Left ventricle myocardium inferior (tissue), 1 donor: ENCODE measurements around the gene FBXO2. TPM values are rescaled to one million over a fixed set of nuclear protein-coding genes. Genes with fewer than 3 reads are reported as not detected.

Experiments
- DNase-seq: peaks from one replicate; pipeline ENCODE4 v3.0.0-alpha.2; 2020
- H3K27ac ChIP-seq: fragments of 200-600 bp; replicated peaks from 2 replicates; pipeline ENCODE4 v1.8.0; 2021
- H3K27me3 ChIP-seq: fragments of 200-600 bp; 2 replicates; pipeline ENCODE4 v1.8.0; 2021; ENCODE audit warnings: low read depth
- H3K36me3 ChIP-seq: fragments of 200-600 bp; 2 replicates; pipeline ENCODE4 v1.8.0; 2021
- H3K4me1 ChIP-seq: fragments of 200-600 bp; 2 replicates; pipeline ENCODE4 v1.8.0; 2021
- H3K4me3 ChIP-seq: fragments of 200-600 bp; 2 replicates; pipeline ENCODE4 v1.8.0; 2021; ENCODE audit warnings: mild to moderate bottlenecking, moderate library complexity
- H3K9me3 ChIP-seq: fragments of 200-600 bp; replicated peaks from 2 replicates; pipeline ENCODE4 v1.8.0; 2021
- CTCF ChIP-seq: fragments of 200-600 bp; IDR thresholded peaks from 2 replicates; pipeline ENCODE4 v1.8.0; 2021; ENCODE audit warnings: antibody characterized with exemption, mild to moderate bottlenecking, borderline replicate concordance
- intact Hi-C: fragments of 100-400 bp; cut with micrococcal nuclease; formaldehyde crosslinking; loops from one replicate; pipeline ENCODE4 v1.11.0; 2022
- total RNA-seq: library from RNA; stranded (reverse); fragmentation: NEBNext Ultra II Directional; extraction: Animal tissue kit (Norgen Biotek cat#: 25700); gene quantifications from one replicate; pipeline ENCODE4 v1.2.1, GENCODE V29; 2021
- donor health status: DM: no; HTN: yes; CAD: no; lungs with severe emphysema.

Gene FBXO2
- total RNA-seq, 1 donor from 2014 or later: 1.9 TPM

GRCh38 chr1:11638121-11638520 is 16.1 kb downstream of the FBXO2 start:
- DNase-seq: no peak
- Histone ChIP-seq H3K27me3 (peaks cover 80% of the 10 kb centered on the region), H3K4me1 (peaks cover 14% of the 10 kb centered on the region), H3K4me3 (no peak overlapping the region), H3K9me3 (no peaks in the 10 kb centered on the region), H3K27ac (no peak overlapping the region), H3K36me3 (no peaks in the 10 kb centered on the region)
- intact Hi-C loops: no loop called here
- no peak for TF ChIP-seq CTCF

GRCh38 chr1:11634365-11635192 is 19.6 kb downstream of the FBXO2 start:
- DNase-seq: no peak
- TF ChIP-seq CTCF: no peak
- Histone ChIP-seq H3K4me3 (no peak overlapping the region), H3K27ac (no peak overlapping the region), H3K4me1 (no peaks in the 10 kb centered on the region), H3K27me3 (peaks cover 88% of the 10 kb centered on the region), H3K9me3 (no peaks in the 10 kb centered on the region), H3K36me3 (no peaks in the 10 kb centered on the region)
- intact Hi-C loops: no loop called here

DNA sequence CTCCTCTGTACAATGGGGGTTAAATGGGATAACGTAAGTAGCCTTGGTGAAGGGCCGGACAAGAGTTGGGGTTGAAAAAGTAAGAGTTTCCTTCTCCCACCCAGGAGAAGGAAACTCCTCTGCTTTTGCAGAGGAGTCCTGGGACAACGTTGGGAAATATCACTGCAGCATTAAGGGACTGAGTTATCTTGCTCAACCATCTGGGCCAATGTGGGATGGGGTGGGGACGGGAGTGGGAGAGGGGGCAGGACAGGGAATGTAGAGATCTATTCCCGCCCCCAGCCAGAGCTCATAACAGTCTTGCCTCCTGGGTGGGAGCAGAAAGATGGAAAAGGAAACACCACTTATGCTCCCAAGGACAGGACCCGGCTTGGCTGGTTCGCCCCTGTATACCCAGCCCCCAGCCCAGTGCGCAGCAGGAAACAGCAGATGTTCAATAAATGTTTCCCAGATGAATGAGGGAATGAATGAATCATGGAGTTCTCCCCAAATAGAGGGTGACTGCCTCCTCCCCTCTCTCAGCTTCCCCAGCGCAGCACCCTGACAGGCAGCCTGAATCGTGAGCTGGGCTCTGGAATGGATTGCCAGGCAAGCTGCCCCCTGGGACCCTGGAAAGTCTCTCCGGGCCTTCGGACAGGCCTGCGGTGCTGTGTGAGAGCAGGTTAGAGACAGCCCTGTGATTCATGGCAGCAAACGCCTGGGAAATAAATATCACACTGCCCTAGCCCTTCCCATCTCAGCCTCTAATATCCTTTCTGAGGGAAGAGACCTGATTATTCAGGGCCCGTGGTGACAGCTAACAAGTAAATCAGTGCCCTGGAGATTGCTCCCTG is 24.8 kb downstream of the FBXO2 start:
- no peak for DNase-seq
- no peaks in the 10 kb centered on the region for H3K36me3 ChIP-seq
- no peak for TF ChIP-seq CTCF
- intact Hi-C loops: no loop called here
- H3K27ac ChIP-seq: no peak overlapping the region
- no peak overlapping the region for H3K4me3 ChIP-seq
- no peaks in the 10 kb centered on the region for H3K4me1 ChIP-seq
- H3K9me3 ChIP-seq: no peaks in the 10 kb centered on the region
- peaks cover 92% of the 10 kb centered on the region for H3K27me3 ChIP-seq

DNA sequence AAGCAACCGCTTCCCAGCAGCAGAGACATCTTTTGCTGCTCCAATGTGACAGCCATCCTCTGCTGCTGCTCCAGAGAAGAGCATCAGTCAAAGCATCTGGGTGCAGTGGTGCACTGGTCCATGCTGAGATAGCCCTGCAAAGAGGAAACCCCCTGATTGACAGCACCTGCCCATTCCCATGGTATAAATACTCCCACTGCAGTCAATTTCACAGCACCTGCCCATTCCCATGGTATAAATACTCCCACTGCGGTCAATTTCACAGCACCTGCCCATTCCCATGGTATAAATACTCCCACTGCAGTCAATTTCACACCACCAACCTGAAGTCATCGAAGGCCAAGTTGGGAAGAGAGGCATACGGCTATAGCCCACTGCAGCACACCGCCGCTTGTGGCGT is 25.5 kb downstream of the FBXO2 start:
- Histone ChIP-seq H3K27me3 (peaks cover 90% of the 10 kb centered on the region), H3K36me3 (no peaks in the 10 kb centered on the region), H3K4me1 (no peaks in the 10 kb centered on the region), H3K4me3 (no peak overlapping the region), H3K9me3 (no peaks in the 10 kb centered on the region), H3K27ac (no peak overlapping the region)
- no peak for TF ChIP-seq CTCF
- intact Hi-C loops: no loop called here
- DNase-seq: no peak

DNA sequence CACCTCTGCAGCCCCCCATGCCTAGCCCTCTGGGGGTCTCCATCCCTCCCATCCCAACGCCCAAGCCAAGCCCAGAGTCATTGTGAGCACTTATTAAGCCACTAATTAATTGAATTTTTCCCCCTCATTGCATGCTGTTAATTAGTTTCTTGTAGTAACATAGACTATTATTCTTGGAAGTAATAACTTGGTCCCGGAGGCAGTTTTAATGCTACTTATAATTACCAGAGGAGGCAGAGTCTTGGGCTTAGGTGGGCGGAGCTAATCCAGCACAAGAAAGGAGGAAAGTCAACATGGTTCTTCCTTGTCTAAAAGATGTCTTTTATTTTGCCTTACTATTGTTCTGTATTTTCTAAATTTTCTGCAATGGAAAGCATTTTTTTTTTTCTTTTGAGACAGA is 27.7 kb downstream of the FBXO2 start:
- no peak for DNase-seq
- Histone ChIP-seq H3K36me3 (no peaks in the 10 kb centered on the region), H3K9me3 (no peaks in the 10 kb centered on the region), H3K27me3 (peaks cover 90% of the 10 kb centered on the region), H3K4me1 (no peaks in the 10 kb centered on the region), H3K4me3 (no peak overlapping the region), H3K27ac (no peak overlapping the region)
- no peak for TF ChIP-seq CTCF
- intact Hi-C loops: no loop called here
